DND-41 (cell line): ENCODE results near the gene MED13.

ENCODE experiments used
- ATAC-seq: fragments of 200-7000 bp; cut with Tn5 transposase; 3 replicates; pipeline ENCODE4 v1.9.1; 2021; ENCODE audit warnings: low read depth; ENCODE audit not compliant: insufficient read depth
- DNase-seq: peaks from one replicate; pipeline ENCODE4 v3.0.0-alpha.2; 2020
- H2AFZ ChIP-seq: 2 replicates; pipeline ENCODE4 v1.6.0; 2012; ENCODE audit warnings: low read depth, low read length
- H3K27ac ChIP-seq: 2 replicates; pipeline ENCODE4 v1.5.1; 2012; ENCODE audit warnings: low read length, inconsistent platforms
- H3K27me3 ChIP-seq: fragments of 200-600 bp; sonication (generic); 2 replicates; pipeline ENCODE4 v1.6.0; 2012; ENCODE audit warnings: low read length, mild to moderate bottlenecking, inconsistent platforms; ENCODE audit not compliant: insufficient read depth, poor library complexity
- H3K36me3 ChIP-seq: 2 replicates; pipeline ENCODE4 v1.5.1; 2012; ENCODE audit warnings: low read length, inconsistent platforms; ENCODE audit not compliant: insufficient read depth
- H3K4me1 ChIP-seq: 2 replicates; pipeline ENCODE4 v1.5.1; 2012; ENCODE audit warnings: mild to moderate bottlenecking, low read length; ENCODE audit not compliant: insufficient read depth
- H3K4me2 ChIP-seq: 2 replicates; pipeline ENCODE4 v1.6.0; 2012; ENCODE audit warnings: mild to moderate bottlenecking, moderate library complexity, low read length, inconsistent platforms; ENCODE audit not compliant: insufficient read depth
- H3K4me3 ChIP-seq, 2 experiments: fragments of 200-600 bp in 1 of 2; shearing (Covaris generic) in 1 of 2; 2 replicates each; pipeline ENCODE4 v1.5.1; 2012 to 2016; ENCODE audit warnings: inconsistent platforms in 2 of 2, low read length in 2 of 2, mild to moderate bottlenecking in 2 of 2, low read depth in 1 of 2, moderate library complexity in 1 of 2
- H3K79me2 ChIP-seq: 2 replicates; pipeline ENCODE4 v1.6.0; 2012; ENCODE audit warnings: low read length, inconsistent platforms; ENCODE audit not compliant: insufficient read depth
- H3K9ac ChIP-seq: 2 replicates; pipeline ENCODE4 v1.6.0; 2012; ENCODE audit warnings: low read depth, mild to moderate bottlenecking, inconsistent platforms, low read length, moderate library complexity
- H3K9me3 ChIP-seq: 2 replicates; pipeline ENCODE4 v1.5.1; 2012; ENCODE audit warnings: low read length, moderate library complexity, mild to moderate bottlenecking, inconsistent platforms; ENCODE audit not compliant: insufficient read depth, severe bottlenecking
- H4K20me1 ChIP-seq: 2 replicates; pipeline ENCODE4 v1.6.0; 2012; ENCODE audit warnings: low read length; ENCODE audit not compliant: insufficient read depth
- EZH2 ChIP-seq: IDR thresholded peaks from 3 replicates; pipeline ENCODE4 v1.6.1; 2012; ENCODE audit warnings: borderline replicate concordance, low read depth, mild to moderate bottlenecking, moderate library complexity, low read length, inconsistent platforms; ENCODE audit not compliant: severe bottlenecking
- TF ChIP-seq, protein P1 (sequence below): IDR thresholded peaks from 2 replicates; pipeline ENCODE4 v1.5.1; 2012; ENCODE audit warnings: borderline replicate concordance, low read length, moderate library complexity, mild to moderate bottlenecking; ENCODE audit not compliant: poor library complexity, severe bottlenecking; ENCODE audit errors: extremely low read depth

MED13 gene

DNA sequence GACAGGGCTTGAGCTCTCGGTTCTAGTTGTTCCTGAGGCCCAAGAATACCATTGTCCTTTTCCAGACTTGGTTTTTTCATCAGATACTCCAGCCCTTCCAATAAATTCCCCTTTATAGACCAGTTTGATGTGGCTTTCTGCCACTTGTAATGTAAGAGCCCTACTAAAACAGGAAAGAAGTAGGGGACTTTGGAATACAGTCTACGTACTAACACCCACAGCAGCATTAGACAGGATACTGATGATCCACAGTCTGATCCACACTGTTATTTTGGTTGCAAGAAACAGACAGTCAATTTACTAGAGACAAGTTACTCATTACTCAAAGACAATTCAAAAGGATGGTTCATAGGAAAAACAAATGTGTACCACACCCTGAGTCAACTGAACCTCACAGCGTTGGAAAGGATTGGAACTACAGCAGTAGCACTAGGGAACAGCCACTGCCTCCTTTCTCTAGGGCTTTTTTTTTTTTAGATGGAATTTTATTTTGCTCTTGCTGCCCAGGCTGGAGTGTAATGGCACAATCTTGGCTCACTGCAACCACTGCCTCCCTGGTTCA lies 45.9 kb upstream of the MED13 start:
- no peaks in the 10 kb centered on the region for H3K79me2 ChIP-seq
- no peaks in the 10 kb centered on the region for H3K9me3 ChIP-seq
- no peak overlapping the region for H3K4me3 ChIP-seq
- no peaks in the 10 kb centered on the region for H3K36me3 ChIP-seq
- no peak for ATAC-seq
- no peak overlapping the region for H3K9ac ChIP-seq
- DNase-seq: no peak
- no peaks in the 10 kb centered on the region for H3K4me1 ChIP-seq
- no peak for TF ChIP-seq EZH2
- TF ChIP-seq, protein P1, sequence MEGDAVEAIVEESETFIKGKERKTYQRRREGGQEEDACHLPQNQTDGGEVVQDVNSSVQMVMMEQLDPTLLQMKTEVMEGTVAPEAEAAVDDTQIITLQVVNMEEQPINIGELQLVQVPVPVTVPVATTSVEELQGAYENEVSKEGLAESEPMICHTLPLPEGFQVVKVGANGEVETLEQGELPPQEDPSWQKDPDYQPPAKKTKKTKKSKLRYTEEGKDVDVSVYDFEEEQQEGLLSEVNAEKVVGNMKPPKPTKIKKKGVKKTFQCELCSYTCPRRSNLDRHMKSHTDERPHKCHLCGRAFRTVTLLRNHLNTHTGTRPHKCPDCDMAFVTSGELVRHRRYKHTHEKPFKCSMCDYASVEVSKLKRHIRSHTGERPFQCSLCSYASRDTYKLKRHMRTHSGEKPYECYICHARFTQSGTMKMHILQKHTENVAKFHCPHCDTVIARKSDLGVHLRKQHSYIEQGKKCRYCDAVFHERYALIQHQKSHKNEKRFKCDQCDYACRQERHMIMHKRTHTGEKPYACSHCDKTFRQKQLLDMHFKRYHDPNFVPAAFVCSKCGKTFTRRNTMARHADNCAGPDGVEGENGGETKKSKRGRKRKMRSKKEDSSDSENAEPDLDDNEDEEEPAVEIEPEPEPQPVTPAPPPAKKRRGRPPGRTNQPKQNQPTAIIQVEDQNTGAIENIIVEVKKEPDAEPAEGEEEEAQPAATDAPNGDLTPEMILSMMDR: no peak
- H2AFZ ChIP-seq: no peak overlapping the region
- no peak overlapping the region for H3K27ac ChIP-seq
- H4K20me1 ChIP-seq: no peaks in the 10 kb centered on the region
- H3K4me2 ChIP-seq: no peak overlapping the region
- no peaks in the 10 kb centered on the region for H3K27me3 ChIP-seq

DNA sequence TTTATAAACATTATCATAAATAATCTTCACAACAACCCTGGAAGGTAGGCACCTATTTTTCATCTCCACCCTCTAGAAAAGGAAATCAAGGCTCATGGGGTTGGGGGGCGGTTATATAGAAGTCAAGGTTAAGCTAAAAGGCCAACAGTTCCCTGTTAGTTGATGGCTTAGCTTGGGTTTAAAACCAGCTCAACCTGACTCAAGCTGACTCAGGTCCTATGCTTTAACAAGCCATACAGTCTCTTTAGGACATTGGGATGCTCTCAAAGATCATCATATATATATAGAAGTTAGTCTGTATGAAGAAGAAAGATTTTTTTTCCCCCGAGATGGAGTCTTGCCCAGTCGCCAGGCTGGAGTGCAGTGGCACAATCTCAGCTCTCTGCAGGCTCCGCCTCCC lies 44.8 kb upstream of the MED13 start:
- no peaks in the 10 kb centered on the region for H3K79me2 ChIP-seq
- no peaks in the 10 kb centered on the region for H4K20me1 ChIP-seq
- no peak for ATAC-seq
- peaks cover 3% of the 10 kb centered on the region for H3K27me3 ChIP-seq
- no peak overlapping the region for H3K4me2 ChIP-seq
- TF ChIP-seq EZH2: no peak
- TF ChIP-seq, protein P1: no peak
- no peaks in the 10 kb centered on the region for H3K4me1 ChIP-seq
- no peak for DNase-seq
- H3K36me3 ChIP-seq: no peaks in the 10 kb centered on the region
- no peak overlapping the region for H2AFZ ChIP-seq
- no peak overlapping the region for H3K4me3 ChIP-seq
- no peak overlapping the region for H3K27ac ChIP-seq
- no peak overlapping the region for H3K9ac ChIP-seq
- H3K9me3 ChIP-seq: no peaks in the 10 kb centered on the region

DNA sequence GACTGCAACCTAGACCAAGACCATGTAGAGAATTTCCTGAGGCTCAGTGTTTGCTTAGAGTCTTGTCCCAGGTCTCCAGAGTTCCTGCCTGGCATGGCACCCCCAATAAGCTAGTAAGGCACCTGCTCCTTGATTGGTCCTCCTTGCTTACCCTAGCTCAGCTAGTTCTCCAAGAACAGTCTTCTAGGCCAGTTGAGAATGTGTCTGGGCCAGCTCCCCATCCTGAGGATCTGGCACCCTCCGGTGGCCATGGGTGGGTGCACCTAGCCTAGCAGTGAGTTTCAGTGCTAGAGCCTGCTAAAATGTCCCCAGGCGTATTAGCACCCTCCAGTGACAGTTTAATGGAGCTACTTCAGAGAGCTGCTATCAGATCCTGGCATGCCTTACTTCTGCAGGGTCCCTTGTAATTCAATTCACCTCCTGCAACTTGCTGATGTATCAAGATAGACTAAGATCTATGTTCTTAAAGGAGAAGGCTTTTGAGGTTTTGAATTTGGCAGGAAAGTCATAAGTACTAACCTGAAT lies 44.4 kb upstream of the MED13 start:
- Histone ChIP-seq H3K4me3 (no peak overlapping the region), H3K9ac (no peak overlapping the region), H2AFZ (no peak overlapping the region; the same call in 1 of the 2 replicates), H3K79me2 (no peaks in the 10 kb centered on the region), H3K4me2 (no peak overlapping the region), H3K27me3 (peaks cover 3% of the 10 kb centered on the region), H3K4me1 (no peaks in the 10 kb centered on the region), H3K9me3 (no peaks in the 10 kb centered on the region), H3K36me3 (no peaks in the 10 kb centered on the region), H3K27ac (no peak overlapping the region), H4K20me1 (no peaks in the 10 kb centered on the region)
- TF ChIP-seq, protein P1: peak; percentile 83
- no peak for TF ChIP-seq EZH2
- DNase-seq (peak; percentile 65), ATAC-seq (peak; percentile 99)
